Stimulated activated CD4-positive, alpha-beta T cell treated with anti-CD3 and anti-CD28 coated beads, Interleukin-15, amount 100 ng/mL, for 48 hours (primary cell): ENCODE measurements around the gene CRNKL1.

Source experiments
- DNase-seq, 2 donors: peaks; one replicate each; pipeline ENCODE4 v3.0.0-alpha.2; 2020; ENCODE audit warnings: low read depth in 2 of 2

Gene CRNKL1

DNA sequence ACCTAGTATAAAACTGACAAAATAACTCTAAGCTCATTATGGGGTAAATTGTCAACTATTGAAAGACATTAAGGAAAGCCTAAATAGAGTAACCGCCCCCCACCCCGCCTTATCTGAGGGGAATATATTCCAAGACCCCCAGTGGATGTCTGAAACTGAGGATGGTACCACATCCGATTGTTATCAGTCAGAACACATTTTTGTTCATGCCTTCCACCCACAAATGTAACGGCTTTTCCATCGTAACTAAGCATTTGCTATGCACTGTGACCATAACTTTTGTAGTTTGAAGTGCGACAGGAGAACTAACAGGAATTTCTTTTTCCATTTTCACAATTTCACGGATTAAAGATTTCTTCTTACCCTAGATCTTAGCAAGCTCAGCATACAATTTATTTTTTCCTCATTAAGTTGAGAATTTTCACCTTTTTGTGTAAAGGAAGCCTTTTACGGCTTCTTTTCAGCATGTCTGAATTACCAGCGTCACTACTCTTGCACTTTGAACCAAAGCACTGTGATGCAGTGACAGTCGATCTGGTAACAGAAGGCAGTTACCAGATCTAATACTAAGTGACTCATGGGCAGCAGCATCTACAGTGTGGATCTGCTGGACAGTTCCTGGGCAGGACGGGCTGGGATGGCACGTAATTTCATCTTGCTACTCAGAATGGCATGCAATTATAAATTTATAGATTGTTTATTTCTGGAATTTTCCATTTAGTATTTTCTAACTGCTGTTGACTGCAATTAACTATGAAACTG, 11.9 kb upstream of the CRNKL1 start:
- no peak for DNase-seq

DNA sequence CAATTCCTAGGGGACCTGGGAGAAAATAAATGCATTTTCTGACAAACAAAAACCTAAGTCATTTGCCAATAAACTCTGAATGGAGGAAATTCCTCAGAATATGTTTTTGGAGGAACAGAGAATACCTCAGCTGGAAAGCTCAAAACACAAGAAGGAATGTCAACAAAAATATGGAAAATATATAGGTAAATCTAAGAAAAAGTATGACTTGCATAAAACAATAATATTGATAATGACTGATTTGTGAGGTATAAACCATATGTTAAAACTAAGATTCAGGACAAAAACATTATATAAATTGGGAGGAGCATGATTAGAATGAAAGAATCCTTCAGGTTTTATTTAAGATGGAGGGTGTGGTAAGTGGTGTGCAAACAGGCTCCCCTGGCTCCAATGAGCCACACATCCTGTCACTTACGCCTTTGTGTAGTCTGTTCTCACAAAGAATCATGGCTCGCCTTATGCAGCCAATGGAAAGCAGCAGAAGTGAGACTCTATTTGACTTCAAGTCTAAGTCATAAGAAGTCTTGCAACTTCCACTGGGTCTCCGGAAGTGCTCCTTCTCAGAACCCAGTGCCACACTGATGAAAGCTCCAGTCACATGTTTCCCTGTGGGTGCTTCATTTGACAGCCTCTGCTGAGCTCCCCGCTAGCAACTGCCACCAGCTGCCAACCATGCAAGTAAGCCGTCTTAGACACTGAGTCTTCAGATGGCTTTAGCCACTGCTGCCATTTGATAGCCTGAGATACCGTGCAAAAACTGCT, 8.2 kb upstream of the CRNKL1 start:
- no peak for DNase-seq

DNA sequence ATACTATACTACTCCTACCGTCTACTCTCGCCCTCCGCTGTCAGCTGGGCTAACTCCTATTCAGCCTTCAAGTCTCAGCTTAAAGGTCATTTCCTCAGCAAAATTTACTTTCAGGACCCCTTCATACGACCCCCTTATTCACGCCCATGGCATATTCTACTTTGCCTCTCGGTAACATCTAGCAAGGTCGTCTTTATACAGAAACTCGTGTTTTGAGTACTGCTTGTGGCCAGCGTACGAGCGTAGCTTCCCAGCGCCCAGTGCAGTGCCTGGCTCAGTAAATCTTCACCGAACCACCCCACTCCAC, 546 bp downstream of the CRNKL1 start:
- peak in 1 of 2 donors; percentile 4 for DNase-seq

DNA sequence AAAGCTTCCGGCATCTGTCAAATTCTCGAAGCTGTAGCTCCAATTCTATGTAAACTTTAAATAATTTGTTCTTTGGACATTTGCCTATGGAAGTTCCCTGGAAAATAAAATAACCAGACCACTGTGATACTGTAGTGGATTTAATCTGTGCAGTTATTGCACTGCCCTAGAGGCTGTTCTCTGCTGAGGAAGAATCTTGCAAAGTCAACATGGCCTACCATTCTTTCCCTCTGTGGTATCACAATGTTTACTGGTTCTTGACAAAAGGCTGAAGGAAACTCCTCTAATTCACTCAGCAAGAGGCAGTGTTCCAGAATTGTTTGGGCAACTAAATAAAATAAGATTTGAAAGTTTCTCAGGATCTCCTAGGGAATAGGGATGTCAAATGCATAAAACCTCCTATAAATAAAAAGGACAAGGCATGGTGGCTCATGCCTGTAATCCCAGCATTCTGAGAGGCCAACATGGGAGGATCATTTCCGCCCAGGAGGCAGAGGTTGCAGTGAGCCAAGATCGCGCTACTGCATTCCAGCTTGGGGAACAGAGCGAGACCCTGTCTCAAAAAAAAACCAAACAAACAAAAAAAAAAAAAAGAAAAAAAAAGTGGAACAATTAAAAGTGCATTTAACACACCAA, 12.4 kb downstream of the CRNKL1 start:
- no peak for DNase-seq

DNA sequence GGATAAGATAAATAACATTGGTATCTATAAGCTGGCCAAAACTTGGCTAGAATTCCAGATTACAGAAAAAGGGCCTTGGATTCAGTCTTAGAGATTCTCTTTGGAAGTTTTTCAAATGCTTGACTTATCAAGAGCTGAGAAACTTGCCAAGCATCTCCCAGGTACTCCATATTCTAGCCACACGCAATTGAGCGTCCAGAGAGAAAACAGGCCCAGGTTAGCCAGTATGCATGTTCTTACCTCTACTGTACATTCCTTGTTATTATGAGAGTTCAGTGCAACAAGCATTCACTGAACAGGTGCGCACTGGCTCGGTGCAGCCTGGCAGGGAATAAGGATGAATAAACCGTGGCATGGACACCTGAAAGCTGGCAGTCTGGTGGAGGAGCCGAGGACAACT, 13.7 kb downstream of the CRNKL1 start:
- no peak for DNase-seq

DNA sequence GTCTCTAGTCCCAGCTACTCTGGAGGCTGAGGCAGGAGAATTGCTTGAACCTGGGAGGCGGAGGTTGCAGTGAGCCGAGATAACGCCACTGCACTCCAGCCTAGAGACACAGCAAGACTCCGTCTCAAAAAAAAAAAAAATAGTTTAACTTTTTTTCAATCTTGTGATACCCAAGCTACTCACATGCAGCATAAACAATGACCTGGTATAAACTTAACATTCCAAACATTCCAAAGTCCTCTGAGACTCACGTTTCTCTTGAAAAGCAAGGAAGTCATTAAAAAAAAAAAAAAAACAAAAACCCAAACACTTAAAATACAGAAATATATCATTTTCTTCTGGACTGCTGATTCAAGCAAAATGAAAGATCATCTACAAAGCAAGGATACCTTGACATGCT, 14.3 kb downstream of the CRNKL1 start:
- no peak for DNase-seq

DNA sequence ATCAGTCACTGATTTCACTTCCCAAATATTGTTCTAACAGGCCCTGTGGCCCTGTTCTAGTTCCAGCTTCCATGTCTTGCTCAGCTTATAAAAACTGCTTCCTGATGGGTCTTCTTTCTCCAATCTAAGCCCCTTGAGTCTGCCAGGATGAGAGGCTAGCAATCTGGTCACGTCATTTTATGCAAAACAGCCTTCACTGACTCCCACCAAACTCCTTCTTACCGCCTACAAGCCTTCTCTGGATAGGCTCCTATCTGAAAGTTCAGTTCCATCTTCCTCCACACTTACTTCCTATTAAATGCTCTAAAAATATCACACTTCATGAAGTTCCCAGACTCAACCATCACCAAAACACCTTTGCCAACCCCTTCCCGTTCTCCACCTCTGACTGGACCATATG, 15.5 kb downstream of the CRNKL1 start:
- no peak for DNase-seq

DNA sequence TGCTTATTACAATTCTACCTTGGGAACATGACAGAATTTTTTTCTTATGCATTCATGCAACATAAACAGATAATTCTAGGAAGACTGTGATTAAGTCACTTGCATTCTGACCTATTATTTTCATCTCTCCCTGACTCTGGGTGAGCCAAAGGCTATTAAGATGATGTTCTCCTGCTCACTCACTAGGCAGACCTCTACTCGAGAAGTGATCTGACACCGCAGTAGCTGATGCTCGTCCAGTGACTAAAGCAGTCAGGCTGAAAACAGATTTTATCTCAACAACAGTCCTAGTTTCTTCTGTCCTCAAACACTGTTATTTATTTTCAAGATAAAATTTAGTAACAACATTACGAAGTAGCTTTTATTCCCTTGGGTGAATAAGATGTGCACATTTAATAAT, 17.8 kb downstream of the CRNKL1 start:
- DNase-seq, result no peak

DNA sequence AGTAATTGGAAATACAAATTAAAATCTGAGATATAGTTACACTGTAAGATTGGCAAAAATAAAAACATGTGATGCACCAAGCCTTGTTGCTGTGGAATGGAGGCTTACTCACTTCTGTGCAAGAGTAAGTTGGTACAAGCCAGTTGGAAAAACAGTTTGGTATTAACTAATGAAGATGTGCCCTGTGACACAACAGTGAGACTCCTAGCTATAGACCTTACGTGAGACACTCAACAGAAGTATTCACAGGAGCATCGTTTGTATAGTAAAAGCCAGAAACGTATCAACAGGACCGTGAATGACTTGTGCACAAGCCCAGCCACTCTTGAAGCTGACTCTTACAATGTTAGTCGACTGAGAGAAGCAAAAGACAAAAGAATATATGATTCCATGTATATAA, 20.5 kb downstream of the CRNKL1 start:
- no peak for DNase-seq

DNA sequence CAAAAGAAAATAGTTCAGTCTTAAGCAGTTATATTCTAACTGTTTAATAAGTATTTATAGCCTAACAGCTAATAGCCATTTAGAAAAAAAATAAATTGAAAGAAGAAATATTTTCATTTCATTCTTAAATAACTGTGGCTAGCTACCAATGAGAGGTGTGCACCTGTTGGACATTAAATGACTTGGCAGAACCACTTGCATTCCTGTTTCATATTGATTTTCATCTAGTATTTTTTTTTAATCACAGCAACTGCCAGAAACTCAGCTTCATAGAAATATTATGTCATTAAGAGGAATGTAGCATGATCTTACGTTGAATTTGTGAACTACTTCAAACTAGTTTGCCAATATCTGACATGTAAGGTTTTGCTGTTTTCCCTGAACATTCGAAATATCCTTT, 25.0 kb downstream of the CRNKL1 start:
- no peak for DNase-seq

DNA sequence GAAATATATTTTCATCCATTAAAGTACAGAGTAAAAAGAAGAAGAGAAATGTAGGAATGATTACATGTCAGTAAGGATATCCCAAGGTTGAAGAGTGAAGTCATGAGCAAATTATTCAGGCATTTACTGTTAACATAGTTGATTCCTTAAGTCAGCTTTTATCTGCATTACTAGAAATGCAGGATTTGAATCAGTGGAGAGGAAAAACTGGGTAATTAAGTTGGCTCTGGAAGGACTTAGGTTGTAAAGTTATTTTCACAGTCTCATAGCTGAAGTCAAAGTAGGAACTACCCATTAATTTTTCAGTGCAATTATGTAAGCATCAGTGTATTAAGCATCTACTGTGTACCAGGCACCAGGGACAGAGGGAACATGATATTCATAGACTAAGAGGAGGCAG, 27.3 kb downstream of the CRNKL1 start:
- DNase-seq, result no peak

DNA sequence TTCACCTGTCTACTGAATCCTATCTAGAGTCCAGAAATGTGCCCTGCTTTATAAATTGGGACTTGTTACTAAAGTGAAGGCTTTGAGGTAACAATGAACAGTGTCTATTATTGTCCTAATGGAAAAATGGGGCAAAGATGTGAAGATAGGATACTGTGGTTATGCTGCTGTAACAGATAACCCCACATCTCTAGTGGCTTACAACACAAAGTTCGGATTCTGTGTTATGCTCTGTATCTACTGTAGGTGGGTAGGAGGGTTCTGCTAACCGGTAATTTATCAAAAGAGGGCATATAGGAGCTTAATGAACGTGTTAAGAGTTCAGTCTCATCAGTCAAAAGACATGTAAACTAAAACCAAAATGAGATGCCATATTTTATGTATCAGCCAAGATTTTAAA, 28.9 kb downstream of the CRNKL1 start:
- DNase-seq, result no peak

DNA sequence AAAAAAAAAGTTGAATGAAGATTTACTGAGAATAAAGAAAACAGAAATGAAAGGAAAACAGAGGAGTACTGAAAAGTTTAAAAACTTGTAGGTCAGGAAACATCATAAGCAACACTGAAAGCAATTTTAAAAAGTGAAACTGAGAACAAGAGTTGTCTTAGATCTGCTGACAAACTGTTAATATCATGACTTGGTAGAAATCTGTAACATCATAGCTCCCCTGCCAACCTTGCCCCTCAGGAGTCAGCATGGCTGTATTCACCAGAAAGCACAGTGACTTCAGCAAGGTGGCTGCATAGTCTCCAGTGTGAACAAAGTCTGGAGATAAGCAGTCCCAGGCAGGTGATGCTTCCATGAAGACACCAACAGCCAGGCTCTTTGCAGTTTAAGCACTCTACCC, 29.8 kb downstream of the CRNKL1 start:
- DNase-seq, result no peak

DNA sequence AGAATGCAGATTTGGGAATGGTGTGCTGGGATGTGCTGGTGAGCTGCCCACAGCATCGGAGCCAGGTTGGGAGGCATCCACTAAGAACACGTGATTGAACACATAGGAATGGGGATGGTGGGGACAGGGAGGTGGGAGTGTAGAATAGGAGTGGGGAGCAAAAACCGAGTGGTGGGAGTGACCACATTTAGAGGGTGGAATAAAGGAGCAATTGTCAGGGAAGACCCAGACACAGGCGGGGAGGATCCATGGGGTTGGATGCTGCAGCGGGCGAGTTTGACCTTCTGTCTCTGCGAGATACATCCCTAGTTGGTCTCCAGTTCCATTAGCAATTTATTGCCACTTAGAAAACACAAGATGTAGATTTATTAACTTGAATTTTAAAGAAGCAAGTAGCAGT, 30.4 kb downstream of the CRNKL1 start:
- no peak for DNase-seq

DNA sequence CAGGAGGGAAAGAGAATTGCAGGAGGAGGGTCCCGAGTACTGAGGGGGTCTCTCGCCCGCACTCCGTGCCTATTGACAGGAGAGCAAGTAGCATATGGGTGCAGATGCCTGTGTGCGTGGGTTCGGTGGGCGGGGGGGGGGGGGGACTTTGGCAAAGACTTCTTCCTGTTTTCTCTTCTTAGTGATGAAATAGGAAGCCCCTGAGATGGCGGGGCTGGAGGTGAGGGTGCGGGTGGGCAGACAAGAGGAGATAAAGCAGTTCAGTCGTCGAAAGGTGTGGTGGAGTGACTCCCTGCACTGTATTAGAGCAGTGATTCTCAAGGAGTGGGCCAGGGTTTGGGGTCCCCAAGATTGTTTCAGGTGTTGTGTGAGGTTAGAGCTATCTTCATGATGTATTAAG, 31.4 kb downstream of the CRNKL1 start:
- DNase-seq, result no peak

DNA sequence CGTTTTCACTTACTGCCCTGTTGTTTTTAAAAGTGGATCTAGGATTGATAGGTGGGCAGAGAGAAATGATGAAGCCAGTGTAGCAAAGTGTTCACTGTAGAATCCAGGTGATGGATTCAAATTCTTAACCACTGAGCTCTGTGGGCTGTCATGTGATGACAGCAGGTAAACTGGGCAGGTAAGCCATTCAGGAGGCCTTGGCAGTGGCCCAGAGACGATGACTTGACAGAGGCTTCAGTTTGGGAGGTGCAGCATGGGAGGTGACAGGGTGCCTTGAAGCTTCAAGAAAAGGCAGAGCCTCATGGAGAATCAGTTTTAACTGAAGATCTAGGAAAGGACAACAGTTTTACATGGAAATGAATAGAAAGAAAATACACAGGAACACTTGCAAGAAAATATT, 33.1 kb downstream of the CRNKL1 start:
- no peak for DNase-seq

DNA sequence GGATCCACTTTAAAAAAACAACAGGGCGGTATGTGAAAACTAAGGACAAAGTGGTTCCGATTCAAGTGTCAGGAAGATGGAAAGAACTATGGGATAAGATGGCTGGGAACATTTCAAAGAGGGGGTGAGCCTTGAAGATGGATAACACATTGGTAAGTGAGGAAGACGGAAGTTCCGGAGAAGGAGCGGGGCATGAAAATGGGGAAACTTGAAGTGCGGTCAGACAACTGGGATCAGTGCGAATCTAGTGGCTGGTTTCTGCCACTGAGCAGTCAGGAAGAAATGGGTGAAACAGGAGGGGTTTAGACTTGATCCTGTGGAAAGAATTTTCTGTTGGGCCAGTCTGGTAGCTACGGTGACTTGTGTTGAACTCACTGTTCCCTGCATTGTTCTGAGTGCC, 33.9 kb downstream of the CRNKL1 start:
- no peak for DNase-seq

DNA sequence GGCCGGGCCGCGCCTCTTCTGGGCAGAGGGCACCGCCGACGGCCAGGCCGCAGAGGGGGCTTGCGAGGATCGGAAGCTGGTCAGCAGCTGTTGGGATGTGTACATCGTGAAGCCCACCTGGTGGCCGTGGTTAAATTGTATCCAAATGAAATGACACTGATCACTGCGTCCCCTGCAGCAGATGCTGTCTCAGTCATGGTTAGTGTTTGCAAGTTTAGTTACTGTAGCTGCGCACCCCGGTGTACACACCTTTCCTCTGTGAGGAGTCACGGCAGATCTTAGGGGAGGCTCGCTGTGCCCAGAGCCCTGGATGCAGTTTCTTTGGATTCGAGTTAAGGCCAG, 34.5 kb downstream of the CRNKL1 start:
- no peak for DNase-seq

DNA sequence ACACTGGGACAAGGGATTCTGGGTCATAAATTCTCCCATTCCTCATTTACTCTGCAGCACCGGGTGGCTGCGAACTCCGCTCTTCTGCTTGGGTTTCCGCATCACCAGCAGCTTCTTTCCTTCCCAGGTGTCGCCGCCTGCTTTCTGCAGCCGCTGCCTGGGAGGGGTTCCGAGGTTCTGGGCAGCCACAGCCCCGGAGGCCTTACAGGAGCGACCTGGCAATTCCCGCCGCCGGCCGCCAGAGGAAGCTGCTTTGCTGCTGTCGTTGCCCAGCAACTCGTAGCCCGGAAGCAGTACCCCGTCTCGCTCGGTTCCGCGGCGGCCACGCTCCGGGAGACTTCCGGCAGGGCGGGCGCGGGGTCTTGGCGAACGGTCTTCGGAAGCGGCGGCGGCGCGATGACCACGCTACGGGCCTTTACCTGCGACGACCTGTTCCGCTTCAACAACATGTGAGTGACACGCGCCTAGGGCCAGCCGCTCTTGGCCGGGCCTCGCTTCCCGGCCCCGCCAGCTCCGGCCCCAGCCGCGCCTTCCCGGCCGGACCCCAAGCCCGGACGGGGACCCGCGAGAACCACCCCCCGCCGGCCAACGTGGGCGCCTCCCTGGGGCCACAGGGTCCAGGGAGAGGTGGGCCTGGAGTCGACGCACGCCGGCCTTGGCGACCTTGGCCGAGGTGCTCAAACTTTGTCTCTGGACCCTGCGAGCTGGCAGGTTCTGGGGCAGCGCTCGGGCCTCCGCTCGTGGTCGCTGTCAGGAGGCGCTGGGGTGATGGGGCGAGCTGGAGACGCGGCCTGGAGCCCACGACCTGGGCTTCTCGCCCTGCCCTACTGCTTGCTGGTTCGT, 35.0 kb downstream of the CRNKL1 start, which contains the start of gene NAA20:
Gene NAA20 (plus strand): TSS at position 362 of the 843 bp plus-strand sequence. CDS start 35 bp downstream, at position 397.
- DNase-seq, result peak; percentile 88 to 91

DNA sequence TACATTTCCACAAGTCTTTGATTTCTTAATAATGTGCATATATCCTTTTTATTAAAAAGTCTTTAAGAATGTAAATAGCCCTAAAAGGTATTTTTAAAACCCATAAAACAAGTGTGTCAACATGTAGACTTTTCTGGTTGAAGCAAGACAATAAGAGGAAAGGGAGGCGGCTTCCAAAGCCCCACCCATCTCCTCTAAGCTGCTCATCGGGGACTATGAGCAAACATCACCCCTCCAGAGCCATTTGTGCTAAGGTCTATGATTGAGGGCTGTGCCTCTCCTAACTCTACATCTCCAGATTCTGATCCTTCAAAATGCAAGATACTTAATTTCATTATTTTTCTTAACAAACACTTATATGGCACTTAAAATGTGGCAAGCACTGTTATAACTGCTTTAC, 37.6 kb downstream of the CRNKL1 start:
- DNase-seq, result no peak

DNA sequence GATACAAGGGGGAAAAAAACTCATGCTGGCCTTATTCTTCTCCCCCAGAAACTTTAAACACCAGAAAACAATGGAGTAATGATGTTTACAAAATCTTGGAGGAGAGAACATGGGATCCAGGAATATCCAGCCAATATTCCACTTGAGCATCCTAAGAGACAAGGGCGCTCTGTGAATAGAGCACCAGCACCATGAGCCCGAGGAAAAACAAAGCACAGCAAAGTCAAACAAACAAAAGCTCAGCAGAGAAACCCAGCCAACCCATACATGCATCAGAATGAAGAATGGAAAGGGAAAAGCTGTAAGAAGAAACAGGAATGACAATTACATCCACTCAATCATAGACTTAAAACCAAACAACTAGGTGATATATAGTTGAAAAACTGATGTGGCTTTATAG, 39.7 kb downstream of the CRNKL1 start:
- DNase-seq, result no peak
